Measurements from ENCODE around the gene MSI2.

The MSI2 gene

DNA sequence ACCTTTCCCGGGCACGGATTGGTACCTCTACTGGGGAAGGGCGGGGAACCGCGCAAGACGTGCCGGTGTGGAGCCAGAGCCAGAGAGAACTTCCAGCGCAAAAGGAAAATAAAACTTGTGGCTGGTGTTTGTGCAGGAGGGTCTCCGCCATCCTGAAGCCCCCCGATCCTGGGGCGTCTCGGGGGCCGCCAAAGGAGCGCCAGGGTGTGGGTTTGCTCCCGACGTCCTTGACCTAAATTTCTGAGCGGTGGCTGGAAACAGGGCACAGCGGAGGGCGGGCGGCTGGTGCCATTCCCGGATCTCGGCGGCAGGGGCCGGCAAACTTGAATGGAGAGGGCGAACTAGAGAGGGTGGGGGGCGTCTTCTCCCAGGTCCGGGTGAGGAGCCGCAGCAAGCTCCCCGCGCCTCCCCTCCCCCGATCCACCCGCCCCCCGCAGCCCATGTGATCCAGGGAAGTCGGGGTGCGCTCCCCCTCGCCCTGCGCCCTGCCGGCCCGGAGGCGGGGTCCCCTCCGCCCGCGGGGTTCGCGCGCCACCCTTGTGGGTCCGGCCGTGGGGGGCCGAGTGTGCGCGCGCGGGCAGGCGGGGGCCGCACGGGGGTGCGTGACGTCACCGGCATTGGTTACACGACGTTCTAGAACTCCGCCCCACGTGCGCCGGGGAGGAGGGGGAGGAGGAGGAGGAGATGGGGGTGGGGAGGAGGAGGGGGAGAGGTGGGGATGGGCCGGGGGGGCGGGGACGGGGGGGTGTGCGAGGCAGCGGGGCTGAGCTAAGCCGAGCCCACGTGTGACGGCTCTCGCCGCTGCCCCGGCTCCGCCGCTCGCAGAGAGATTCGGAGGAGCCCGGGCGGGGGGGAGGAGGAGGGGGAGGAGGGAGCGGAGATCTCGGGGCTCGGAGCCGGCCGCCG lies at the start of gene MSI2:
MSI2 (plus strand) TSS at position 748 of the 906 bp plus-strand sequence. CDS start 220 bp downstream, outside the sequence.
- Histone ChIP-seq H3K27me3 (ENCODE audit: insufficient read depth, low read depth, severe bottlenecking) (no peaks in the 10 kb centered on the region), H3K9me3 (ENCODE audit: severe bottlenecking) (peaks cover 3% of the 10 kb centered on the region), H3K27ac (peak within 1 kb of the TSS; percentile 75), H3K36me3 (peaks cover 30% of the 10 kb centered on the region), H3K4me3 (ENCODE audit: low read depth, low read length) (peak within 1 kb of the TSS; percentile 94)
- peak; percentile 84 for DNase-seq
- TF ChIP-seq, protein P1, sequence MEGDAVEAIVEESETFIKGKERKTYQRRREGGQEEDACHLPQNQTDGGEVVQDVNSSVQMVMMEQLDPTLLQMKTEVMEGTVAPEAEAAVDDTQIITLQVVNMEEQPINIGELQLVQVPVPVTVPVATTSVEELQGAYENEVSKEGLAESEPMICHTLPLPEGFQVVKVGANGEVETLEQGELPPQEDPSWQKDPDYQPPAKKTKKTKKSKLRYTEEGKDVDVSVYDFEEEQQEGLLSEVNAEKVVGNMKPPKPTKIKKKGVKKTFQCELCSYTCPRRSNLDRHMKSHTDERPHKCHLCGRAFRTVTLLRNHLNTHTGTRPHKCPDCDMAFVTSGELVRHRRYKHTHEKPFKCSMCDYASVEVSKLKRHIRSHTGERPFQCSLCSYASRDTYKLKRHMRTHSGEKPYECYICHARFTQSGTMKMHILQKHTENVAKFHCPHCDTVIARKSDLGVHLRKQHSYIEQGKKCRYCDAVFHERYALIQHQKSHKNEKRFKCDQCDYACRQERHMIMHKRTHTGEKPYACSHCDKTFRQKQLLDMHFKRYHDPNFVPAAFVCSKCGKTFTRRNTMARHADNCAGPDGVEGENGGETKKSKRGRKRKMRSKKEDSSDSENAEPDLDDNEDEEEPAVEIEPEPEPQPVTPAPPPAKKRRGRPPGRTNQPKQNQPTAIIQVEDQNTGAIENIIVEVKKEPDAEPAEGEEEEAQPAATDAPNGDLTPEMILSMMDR (IDR thresholded peaks at IDR 0.05; ENCODE audit: low read depth, low read length) = no peak

DNA sequence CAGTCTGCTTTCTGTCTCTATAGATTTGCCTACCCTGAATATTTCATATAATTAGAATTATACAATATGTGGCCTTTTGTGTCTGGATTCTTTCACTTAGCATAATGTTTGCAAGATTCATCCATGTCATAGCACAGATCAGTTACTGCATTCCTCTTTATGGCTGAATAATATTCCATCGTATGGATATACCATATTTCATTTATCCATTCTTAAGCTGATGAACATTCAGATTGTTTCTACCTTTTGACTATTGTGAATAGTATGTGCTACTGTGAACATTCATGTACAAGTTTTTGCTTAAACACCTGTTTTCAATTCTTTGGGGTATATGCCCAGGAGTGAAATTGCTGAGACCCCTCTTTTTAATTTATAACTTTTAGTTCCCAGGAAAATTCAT lies 49.4 kb upstream of the MSI2 start:
- DNase-seq = no peak
- H3K36me3 ChIP-seq = no peaks in the 10 kb centered on the region
- TF ChIP-seq, protein P1 (IDR thresholded peaks at IDR 0.05; ENCODE audit: low read depth, low read length) = no peak

DNA sequence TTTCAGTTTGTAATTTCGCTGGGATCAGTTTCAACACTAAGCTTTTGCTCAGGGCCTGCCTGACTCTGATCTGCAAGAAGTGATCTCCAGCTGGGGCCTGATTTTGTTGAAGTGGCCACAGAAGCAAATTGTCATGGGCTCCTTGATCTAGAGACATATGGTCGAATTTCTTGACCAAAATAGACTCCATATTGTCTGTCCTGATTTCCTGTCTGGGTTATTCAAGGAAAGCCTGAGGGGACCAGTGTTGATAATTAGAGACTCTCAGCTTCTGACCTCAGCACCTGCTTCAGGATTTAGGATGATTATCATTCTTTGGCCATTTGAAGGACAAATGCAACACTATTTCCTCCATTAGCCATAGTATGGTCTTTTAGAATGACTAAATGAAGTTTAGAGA lies 48.9 kb upstream of the MSI2 start:
- Histone ChIP-seq H3K36me3 (no peaks in the 10 kb centered on the region), H3K9me3 (ENCODE audit: severe bottlenecking) (peaks cover 12% of the 10 kb centered on the region), H3K27ac (no peak overlapping the region), H3K4me3 (ENCODE audit: low read depth, low read length) (no peak overlapping the region), H3K27me3 (ENCODE audit: insufficient read depth, low read depth, severe bottlenecking) (no peaks in the 10 kb centered on the region)
- DNase-seq = no peak
- TF ChIP-seq, protein P1 (IDR thresholded peaks at IDR 0.05; ENCODE audit: low read depth, low read length) = no peak

More for the DNA sequence above, 49.4 kb upstream of the MSI2 start:
- H3K27me3 ChIP-seq (ENCODE audit: insufficient read depth, low read depth, severe bottlenecking) = no peaks in the 10 kb centered on the region
- H3K4me3 ChIP-seq (ENCODE audit: low read depth, low read length) = no peak overlapping the region
- H3K9me3 ChIP-seq (ENCODE audit: severe bottlenecking) = peaks cover 12% of the 10 kb centered on the region
- no peak overlapping the region for H3K27ac ChIP-seq

DNA sequence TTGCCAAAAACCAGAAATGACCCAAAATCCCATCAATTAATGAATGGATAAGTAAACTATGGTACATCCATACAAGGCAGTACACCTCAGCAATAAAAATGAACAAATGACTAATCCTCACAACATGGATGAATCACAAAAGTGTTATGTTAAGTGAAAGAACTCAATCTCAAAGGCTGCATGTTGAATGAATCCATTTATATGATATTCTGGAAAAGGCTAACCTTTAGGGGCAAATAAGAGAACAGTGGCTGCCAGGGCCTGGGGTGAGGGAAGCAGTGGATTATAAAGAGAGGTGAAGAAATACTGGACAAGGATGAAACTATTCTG lies 46.1 kb upstream of the MSI2 start:
- Histone ChIP-seq H3K27me3 (ENCODE audit: insufficient read depth, low read depth, severe bottlenecking) (no peaks in the 10 kb centered on the region), H3K36me3 (no peaks in the 10 kb centered on the region), H3K9me3 (ENCODE audit: severe bottlenecking) (peaks cover 12% of the 10 kb centered on the region), H3K27ac (no peak overlapping the region), H3K4me3 (ENCODE audit: low read depth, low read length) (no peak overlapping the region)
- TF ChIP-seq, protein P1 (IDR thresholded peaks at IDR 0.05; ENCODE audit: low read depth, low read length) = no peak
- no peak for DNase-seq

DNA sequence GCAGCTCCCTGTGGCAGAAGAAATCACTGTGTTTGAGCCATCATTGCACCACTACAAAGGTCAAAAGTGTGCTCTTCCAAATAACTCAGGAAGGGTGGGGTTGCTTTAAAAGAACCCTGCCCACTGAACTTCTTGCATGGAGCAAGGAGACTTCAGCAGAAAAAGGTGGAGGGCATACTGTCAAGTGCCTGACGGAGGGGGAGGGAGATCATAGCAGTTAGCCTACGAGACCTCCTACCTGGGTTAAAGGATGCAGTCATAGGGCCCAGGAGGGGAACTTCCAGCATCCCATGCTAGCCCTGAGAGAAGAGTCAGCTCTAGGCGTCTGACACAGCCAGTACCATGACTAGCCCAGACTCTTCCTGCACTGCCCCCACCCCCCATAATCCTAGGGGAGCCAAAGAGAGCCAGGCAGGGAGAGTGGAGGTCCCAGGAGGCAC lies 45.3 kb upstream of the MSI2 start:
- H3K4me3 ChIP-seq (ENCODE audit: low read depth, low read length) = no peak overlapping the region
- peaks cover 12% of the 10 kb centered on the region for H3K9me3 ChIP-seq (ENCODE audit: severe bottlenecking)
- TF ChIP-seq, protein P1 (IDR thresholded peaks at IDR 0.05; ENCODE audit: low read depth, low read length) = no peak
- no peak overlapping the region for H3K27ac ChIP-seq
- no peaks in the 10 kb centered on the region for H3K27me3 ChIP-seq (ENCODE audit: insufficient read depth, low read depth, severe bottlenecking)
- no peaks in the 10 kb centered on the region for H3K36me3 ChIP-seq
- DNase-seq = no peak
